ENCODE results near the gene TAF6.
A peak's percentile ranks its signal among the peaks of the same experiment; 100 is the strongest.

TAF6 gene

DNA sequence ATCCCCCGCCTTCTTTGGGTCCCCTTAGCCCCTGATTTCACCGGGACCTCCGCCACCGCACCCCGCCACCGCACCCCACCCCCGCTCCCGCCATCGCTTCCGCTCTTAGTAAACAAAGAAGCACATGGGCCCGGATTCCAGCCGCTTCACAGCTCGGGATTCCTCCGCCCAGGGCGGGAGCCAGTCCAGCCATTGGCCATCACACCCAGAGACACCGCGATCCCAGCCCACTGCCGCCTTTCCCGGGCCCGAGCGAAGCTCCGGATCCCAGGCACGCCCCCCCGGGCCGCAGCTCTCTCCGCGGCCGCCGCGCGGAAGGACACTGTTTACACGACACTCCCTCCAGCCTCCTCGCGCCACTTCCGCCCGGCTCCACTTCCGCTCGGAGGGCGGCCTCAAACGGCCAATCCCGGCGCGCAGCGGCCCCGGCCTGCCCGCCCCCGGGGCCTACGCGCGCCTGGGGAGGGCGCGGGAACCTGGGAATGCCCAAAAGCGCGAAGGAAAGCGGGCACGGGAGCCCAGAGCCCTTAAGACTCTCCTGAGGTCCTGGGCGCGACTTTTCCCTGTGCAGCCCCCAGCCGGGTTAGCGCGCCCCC lies 18.6 kb downstream of the TAF6 start:
- peak overlapping the region; percentile 97 for H3K4me3 ChIP-seq (replicated peaks; ENCODE audit: insufficient read depth, low read length)
- peak overlapping the region; percentile 100 for H3K27ac ChIP-seq (replicated peaks)
- DNase-seq (ENCODE audit: low read depth in 1 of 2, low spot score in 1 of 2): peak; percentile 85
- TF ChIP-seq CTCF (IDR thresholded peaks at IDR 0.05; ENCODE audit: insufficient read depth, low read length) (no peak), GABPA (IDR thresholded peaks at IDR 0.05; ENCODE audit: low read depth) (peak; percentile 91), SPI1 (IDR thresholded peaks at IDR 0.05; ENCODE audit: borderline replicate concordance, low read depth) (peak; percentile 85), POLR2AphosphoS5 (IDR thresholded peaks at IDR 0.05; ENCODE audit: low read depth) (peak; percentile 44; the same call in 1 of the 2 replicates), REST (IDR thresholded peaks at IDR 0.05; ENCODE audit: insufficient replicate concordance, low read depth) (no peak)
- H3K27me3 ChIP-seq (ENCODE audit: insufficient read depth, poor library complexity, severe bottlenecking): no peaks in the 10 kb centered on the region

DNA sequence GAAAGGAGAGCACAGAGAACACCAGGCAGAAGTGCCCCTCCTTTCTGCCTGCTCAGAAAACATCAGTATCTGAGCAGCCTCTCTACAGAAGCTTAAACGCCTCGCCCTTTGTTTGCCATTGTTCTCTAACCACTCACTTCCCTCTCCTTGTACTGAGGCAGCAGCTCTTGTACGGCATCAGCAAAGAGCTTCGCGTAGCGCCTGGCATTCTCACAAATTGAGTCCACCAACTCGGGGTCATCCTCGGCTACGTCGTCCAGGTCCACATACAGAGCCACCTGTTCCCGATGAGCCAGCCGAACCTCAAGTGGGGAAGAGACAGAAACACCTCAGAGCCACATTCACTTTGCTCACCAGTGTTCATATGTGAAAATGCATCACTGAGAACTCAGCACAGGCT lies 19.7 kb downstream of the TAF6 start:
- no peak overlapping the region; the same call in 1 of the 2 replicates for H3K27ac ChIP-seq (replicated peaks)
- DNase-seq (ENCODE audit: low read depth in 1 of 2, low spot score in 1 of 2): no peak
- peak overlapping the region; percentile 97 for H3K4me3 ChIP-seq (replicated peaks; ENCODE audit: insufficient read depth, low read length)
- H3K27me3 ChIP-seq (ENCODE audit: insufficient read depth, poor library complexity, severe bottlenecking): no peaks in the 10 kb centered on the region
- TF ChIP-seq POLR2AphosphoS5 (IDR thresholded peaks at IDR 0.05; ENCODE audit: low read depth) (no peak), GABPA (IDR thresholded peaks at IDR 0.05; ENCODE audit: low read depth) (no peak), REST (IDR thresholded peaks at IDR 0.05; ENCODE audit: insufficient replicate concordance, low read depth) (no peak), SPI1 (IDR thresholded peaks at IDR 0.05; ENCODE audit: borderline replicate concordance, low read depth) (no peak), CTCF (IDR thresholded peaks at IDR 0.05; ENCODE audit: insufficient read depth, low read length) (no peak)

- TF ChIP-seq GABPA (IDR thresholded peaks at IDR 0.05; ENCODE audit: low read depth): no peak
- TF ChIP-seq REST (IDR thresholded peaks at IDR 0.05; ENCODE audit: insufficient replicate concordance, low read depth): no peak
- TF ChIP-seq POLR2AphosphoS5 (IDR thresholded peaks at IDR 0.05; ENCODE audit: low read depth): no peak
- no peak for TF ChIP-seq CTCF (IDR thresholded peaks at IDR 0.05; ENCODE audit: insufficient read depth, low read length)
- TF ChIP-seq SPI1 (IDR thresholded peaks at IDR 0.05; ENCODE audit: borderline replicate concordance, low read depth): no peak
- Histone ChIP-seq H3K27me3 (ENCODE audit: insufficient read depth, poor library complexity, severe bottlenecking) (no peaks in the 10 kb centered on the region), H3K4me3 (replicated peaks; ENCODE audit: insufficient read depth, low read length) (no peak overlapping the region), H3K27ac (replicated peaks) (no peak overlapping the region)
- no peak for DNase-seq (ENCODE audit: low read depth in 1 of 2, low spot score in 1 of 2)
Measured at GRCh38 chr7:100098913-100099312, 20.2 kb downstream of the TAF6 start.

Data from HL-60 (cell line).